HG02642 (cell line): ENCODE measurements around the gene FASN.

ENCODE experiments used
- ATAC-seq: cut with Tn5 transposase; IDR thresholded peaks from one replicate; pipeline ENCODE4 v1.9.1; 2021; ENCODE audit warnings: mild to moderate bottlenecking; ENCODE audit not compliant: unreplicated experiment, poor library complexity

Gene FASN

GRCh38 chr17:82089723-82090548, 8.1 kb downstream of the FASN start:
- ATAC-seq, result no peak

DNA sequence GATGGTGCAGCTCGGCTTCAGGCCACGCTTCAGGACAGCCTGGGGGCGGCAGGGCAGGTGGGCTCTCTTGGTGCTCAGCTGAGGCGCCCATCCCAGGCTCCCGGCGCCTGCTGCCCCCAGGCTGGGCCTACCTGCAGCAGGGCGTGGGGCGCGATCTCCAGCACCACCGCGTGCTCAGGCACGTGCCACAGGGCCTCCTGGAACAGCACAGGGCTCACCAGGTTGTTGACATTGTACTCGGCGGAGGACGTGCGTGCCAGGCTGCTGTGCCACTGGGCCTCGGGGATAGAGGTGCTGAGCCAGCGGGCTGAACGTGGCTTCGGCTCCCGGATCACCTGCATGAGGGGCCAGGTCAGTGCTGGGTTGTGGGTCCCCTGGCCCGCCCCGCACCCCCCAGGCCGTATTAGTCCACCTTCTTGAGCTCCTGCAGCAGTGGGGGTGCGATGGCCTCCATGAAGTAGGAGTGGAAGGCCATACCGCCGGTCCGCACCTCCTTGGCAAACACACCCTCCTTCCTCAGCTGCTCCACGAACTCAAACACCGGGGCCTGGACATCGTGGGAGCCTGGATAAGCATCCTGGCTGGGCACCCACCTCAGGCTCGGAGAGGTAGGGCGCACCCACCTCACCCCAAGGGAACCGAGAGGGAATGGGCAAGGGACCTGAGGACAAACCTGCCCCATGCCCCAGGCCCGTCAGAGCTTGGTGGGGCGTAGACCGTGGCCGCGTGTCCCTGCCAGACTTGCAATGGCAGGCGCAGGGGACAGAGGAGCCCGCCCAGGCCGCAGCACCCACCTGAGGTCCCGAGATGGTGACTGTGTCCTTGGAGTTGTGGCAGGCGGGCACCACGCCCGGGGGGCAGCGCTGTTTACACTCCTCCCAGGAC, 9.0 kb downstream of the FASN start:
- ATAC-seq, result no peak

GRCh38 chr17:82087961-82088837, 9.8 kb downstream of the FASN start:
- no peak for ATAC-seq

- no peak for ATAC-seq
Measured at GRCh38 chr17:82086941-82087906, 10.8 kb downstream of the FASN start.

- no peak for ATAC-seq
Measured at GRCh38 chr17:82085931-82086764, 11.9 kb downstream of the FASN start.

- no peak for ATAC-seq
Measured at GRCh38 chr17:82085031-82085861, 12.8 kb downstream of the FASN start.

DNA sequence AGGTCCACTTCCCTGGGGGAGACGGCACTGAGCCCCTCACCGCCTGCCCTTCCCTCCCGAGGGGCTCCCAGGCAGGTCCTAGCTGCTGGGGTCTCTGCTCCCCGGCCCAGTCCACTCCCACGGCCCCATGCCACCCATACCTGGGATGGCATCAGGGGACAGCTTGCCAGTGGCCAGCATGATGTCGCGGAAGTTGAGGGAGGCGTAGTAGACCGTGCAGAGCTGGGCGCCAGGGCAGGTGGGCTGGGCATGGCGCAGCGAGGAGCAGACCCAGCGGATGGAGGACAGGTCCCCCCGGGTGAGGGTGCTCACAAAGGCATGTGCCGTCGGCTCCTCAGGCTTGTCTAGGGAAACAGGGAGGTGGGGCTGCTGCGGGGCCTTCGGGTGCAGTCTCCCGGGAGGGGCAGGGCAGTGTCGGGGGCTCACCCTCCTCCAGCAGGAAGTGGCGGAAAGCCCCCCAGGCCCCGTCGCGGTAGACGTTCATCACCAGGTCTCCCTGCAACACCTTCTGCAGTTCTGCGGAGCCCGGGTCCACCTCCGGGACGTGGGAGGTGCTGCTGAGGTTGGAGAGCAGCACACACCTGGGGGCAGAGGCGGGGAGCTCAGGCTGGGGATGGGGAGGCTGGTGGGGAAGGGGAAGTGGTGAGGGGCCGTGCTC, 13.5 kb downstream of the FASN start:
- no peak for ATAC-seq

DNA sequence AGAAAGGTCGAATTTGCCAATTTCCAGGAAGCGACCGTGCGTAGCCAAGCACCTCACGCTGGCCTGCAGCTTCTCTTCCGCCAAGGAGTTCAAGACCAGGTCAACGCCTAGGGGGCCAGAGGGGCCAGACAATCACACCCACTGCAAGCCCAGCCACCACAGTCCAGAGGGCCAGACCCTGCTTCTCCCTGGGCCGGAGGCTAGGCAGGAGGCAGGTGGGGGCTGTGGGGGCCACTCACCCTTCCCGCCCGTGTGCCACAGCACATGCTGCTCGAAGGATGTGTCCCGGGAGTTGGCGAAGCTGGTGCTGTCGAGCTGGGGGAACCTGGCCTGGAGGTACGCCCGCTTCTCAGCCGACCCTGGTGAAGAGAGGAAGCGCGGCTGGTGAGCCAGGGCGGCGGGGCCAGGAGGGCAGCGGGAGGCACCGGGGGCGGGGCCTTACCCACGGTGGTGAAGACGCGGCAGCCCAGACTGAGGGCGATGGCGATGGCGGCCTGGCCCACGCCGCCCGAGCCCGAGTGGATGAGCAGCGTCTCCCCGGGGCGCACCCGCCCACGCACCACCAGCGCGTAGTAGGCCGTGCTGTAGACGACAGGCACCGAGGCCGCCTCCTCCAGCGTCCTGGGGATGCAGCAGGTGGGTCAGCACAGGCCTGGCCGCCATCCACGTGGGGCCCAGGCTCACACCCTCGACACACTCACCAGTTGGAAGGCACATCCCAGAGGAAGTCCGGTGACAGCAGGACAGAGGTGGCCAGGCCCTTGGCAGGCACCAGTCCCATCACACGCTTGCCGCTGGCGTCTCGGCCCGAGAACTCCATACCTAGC, 14.3 kb downstream of the FASN start:
- ATAC-seq, result no peak

DNA sequence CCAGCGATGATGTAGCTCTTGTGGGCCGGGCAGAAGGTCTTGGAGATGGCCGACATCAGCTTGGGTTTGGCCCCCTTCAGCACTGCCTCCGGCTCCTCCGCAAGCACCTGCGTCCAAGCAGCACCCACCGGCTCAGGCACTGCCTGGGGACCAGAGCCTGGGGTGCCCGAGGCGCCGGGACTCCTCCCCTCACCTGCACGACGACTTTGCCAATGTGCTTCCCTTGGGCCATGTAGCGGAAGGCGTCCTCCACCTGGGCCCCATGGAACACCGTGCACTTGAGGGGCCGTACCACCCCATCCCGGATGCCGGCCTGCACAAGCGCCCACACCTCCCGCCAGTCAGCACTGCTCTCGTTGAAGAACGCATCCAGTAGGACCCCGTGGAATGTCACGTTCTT, 15.0 kb downstream of the FASN start:
- ATAC-seq, result no peak

DNA sequence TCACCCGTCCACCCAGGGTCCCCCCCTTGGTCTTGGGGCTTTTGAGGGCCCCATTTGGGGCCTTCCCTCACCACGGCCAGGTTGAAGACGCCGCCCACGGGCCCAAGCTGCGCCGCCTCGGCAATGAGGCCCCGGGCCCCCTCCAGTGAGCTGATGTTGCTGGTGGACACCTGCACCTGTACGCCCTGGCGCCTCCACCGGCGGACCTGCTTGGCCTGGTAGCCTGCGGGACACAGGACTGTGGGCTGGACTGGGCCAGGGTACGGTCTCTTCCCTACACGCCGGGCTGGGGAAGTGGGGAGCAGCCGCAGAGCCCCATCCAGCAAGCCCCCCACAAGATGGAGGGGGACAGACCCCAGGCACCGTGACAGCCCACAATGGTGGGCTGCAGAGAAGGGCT, 15.6 kb downstream of the FASN start:
- ATAC-seq, result no peak

DNA sequence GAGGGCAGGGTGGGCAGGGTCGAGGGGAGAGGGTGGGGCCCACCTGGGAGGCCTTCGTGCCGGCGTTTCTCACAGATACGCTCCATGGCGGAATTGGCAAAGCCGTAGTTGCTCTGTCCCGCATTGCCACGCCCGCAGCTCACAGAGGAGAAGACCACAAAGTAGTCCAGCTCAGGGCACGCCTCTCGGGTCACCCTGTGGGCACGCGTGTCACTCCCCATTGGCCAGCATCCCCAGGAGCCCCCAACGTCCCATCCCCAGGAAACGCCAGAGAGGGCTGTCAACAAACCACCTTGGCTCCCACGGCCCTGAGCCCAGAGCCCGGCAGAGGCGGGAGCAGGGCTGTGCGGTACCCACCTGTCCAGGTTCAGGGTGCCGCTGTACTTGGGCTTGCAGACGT, 16.1 kb downstream of the FASN start:
- no peak for ATAC-seq

DNA sequence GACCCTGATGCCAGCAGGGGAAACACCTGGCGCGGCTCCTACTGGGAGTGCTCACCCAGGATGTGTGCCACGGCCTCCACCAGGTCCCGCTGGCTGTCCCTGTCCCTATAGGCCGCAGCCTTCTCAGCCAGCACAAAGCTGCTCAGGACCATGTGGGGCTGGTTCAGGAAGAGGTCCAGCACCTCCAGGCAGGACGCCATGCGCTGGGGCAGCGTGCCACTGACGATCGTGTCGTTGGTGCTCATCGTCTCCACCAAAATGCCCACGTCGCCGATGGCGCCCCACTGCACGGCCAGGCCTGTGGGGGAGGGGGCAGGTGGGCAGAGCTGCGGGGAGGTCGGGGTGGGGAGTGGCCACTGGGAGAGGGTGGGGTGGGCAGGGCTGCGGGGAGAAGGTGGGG, 16.5 kb downstream of the FASN start:
- ATAC-seq, result no peak

DNA sequence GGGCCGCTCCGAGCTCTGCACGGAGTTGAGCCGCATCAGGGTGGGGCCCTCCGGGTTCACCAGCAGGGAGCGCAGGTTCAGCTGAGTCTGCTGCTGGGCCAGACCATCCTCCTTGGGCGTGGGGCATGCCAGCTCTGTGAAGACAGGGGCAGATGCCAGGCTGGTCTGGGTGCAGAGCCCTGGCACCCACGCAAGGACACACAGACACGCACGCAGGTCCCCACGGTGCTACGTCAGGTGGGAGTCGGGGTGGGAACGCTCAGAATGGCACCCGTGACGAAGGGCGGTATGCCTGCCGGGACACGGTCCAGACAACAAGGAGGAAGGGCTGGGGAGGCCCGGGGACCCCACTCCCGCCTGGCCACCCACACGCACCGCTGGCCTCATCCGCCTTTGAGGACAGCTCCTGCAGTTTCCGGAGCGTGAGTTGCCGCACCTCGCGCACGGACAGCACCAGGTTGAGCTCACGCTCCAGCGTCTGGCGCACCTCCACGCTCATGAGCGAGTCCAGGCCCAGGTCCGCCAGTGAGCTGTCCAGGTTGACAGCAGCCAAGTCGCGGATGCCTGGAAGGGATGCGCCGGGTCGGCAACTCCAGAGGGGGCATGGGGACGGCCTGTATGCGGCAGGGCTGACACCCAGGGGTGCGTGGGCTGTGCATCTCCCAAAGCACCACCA, 17.1 kb downstream of the FASN start:
- ATAC-seq, result no peak

GRCh38 chr17:82080048-82080788, 17.8 kb downstream of the FASN start:
- no peak for ATAC-seq

- ATAC-seq, result no peak
Measured at GRCh38 chr17:82079001-82079677, 18.9 kb downstream of the FASN start.
